ENCODE measurements around the gene VARS1.
"Not testable (repeated sequence)": the region's sequence is repeated elsewhere in the genome, so short reads cannot be mapped to it uniquely, and the experiment has no call there.

The VARS1 gene

GRCh38 chr6:31822036-31822821 lies 26.7 kb upstream of the VARS1 start:
- peak overlapping the region; percentile 74 for H3K4me3 ChIP-seq (ENCODE audit: low read depth, low read length)
- no peak for TF ChIP-seq MAX (IDR thresholded peaks at IDR 0.05; ENCODE audit: low read depth, low read length)
- TF ChIP-seq POLR2A (IDR thresholded peaks at IDR 0.05; ENCODE audit: extremely low read depth, insufficient read length), result peak; percentile 24
- no peak for TF ChIP-seq MYC (IDR thresholded peaks at IDR 0.05; ENCODE audit: low read depth, low read length)
- TF ChIP-seq CTCF (IDR thresholded peaks at IDR 0.05; ENCODE audit: low read depth, low read length), result no peak
- peak; percentile 90 for DNase-seq (ENCODE audit: low read depth)

- DNase-seq (ENCODE audit: low read depth), result peak; percentile 81
- no peak for TF ChIP-seq CTCF (IDR thresholded peaks at IDR 0.05; ENCODE audit: low read depth, low read length)
- no peak for TF ChIP-seq MYC (IDR thresholded peaks at IDR 0.05; ENCODE audit: low read depth, low read length)
- no peak for TF ChIP-seq MAX (IDR thresholded peaks at IDR 0.05; ENCODE audit: low read depth, low read length)
- TF ChIP-seq POLR2A (IDR thresholded peaks at IDR 0.05; ENCODE audit: extremely low read depth, insufficient read length), result peak; percentile 35
- H3K4me3 ChIP-seq (ENCODE audit: low read depth, low read length), result peak overlapping the region; percentile 74
These were observed 25.9 kb upstream of the VARS1 start for GRCh38 chr6:31821301-31822035.

GRCh38 chr6:31820399-31820798 lies 24.8 kb upstream of the VARS1 start:
- not testable (repeated sequence) for DNase-seq (ENCODE audit: low read depth); H3K4me3 ChIP-seq (ENCODE audit: low read depth, low read length)

- no peak for DNase-seq (ENCODE audit: low read depth)
- TF ChIP-seq MYC (IDR thresholded peaks at IDR 0.05; ENCODE audit: low read depth, low read length) (no peak), POLR2A (IDR thresholded peaks at IDR 0.05; ENCODE audit: extremely low read depth, insufficient read length) (no peak)
- peak overlapping the region; percentile 4 for H3K4me3 ChIP-seq (ENCODE audit: low read depth, low read length)
These were observed 24.3 kb upstream of the VARS1 start for GRCh38 chr6:31819871-31820299.

- DNase-seq (ENCODE audit: low read depth), result not testable (repeated sequence)
- peak overlapping the region; percentile 89 for H3K4me3 ChIP-seq (ENCODE audit: low read depth, low read length)
These were observed 22.5 kb upstream of the VARS1 start for GRCh38 chr6:31817929-31818511.

GRCh38 chr6:31817133-31817928 lies 21.8 kb upstream of the VARS1 start:
- H3K4me3 ChIP-seq (ENCODE audit: low read depth, low read length), result peak overlapping the region; percentile 89
- DNase-seq (ENCODE audit: low read depth), result peak; percentile 62

GRCh38 chr6:31815025-31815838 lies 19.7 kb upstream of the VARS1 start, which contains the start of the genes HSPA1A and HSPA1L:
TSS of gene HSPA1A (plus strand) at chr6:31815543. CDS start at chr6:31815757, 214 bp downstream.
TSS of gene HSPA1L (minus strand) at chr6:31815283. CDS start at chr6:31811972, 3,311 bp downstream.
- TF ChIP-seq MAX (IDR thresholded peaks at IDR 0.05; ENCODE audit: low read depth, low read length), result no peak
- TF ChIP-seq MYC (IDR thresholded peaks at IDR 0.05; ENCODE audit: low read depth, low read length), result no peak
- TF ChIP-seq CTCF (IDR thresholded peaks at IDR 0.05; ENCODE audit: low read depth, low read length), result no peak
- TF ChIP-seq POLR2A (IDR thresholded peaks at IDR 0.05; ENCODE audit: extremely low read depth, insufficient read length), result no peak
- H3K4me3 ChIP-seq (ENCODE audit: low read depth, low read length), result peak within 1 kb of the TSS; percentile 70
- DNase-seq (ENCODE audit: low read depth), result peak; percentile 94
